ENCODE data around the gene FOXO1. TPM values are rescaled to one million over a fixed set of nuclear protein-coding genes. Genes with fewer than 3 reads are reported as not detected.

The FOXO1 gene
- total RNA-seq, 1 experiment from 2014 or later, result 12.2 TPM

DNA sequence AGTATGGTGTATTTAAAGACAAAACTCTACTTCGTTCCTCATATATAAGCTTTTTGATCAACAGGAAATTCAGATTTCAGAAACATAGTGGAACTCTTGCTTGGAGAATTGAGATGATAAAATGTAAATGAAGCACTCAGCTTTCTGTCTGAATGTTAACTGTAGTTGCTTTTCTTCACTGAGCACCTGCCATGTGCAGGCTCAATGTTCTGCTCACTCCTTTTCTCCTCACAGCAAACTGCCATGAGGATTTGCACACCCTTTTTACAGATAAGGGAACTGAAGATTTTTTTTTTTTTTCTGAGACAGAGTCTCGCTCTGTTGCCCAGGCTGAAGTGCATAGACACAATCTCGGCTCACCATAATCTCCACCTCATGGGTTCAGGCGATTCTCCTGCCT is 28.0 kb upstream of the FOXO1 start:
- peaks cover 0 to 4% of the 10 kb centered on the region in 2 experiments; a peak in 1 of 4 replicates for H3K4me1 ChIP-seq (ENCODE audit: control insufficient read depth in 1 of 2, insufficient read depth in 2 of 2, low read length in 2 of 2)
- H3K9ac ChIP-seq (ENCODE audit: low read length), result no peak overlapping the region
- no peak for DNase-seq (ENCODE audit: low read depth, low spot score)
- ChIA-PET CTCF (no interaction called here), POLR2A (interaction anchor here (0.6 kb wide), 1 partner anchor 84 kb away, joined by 3 read pairs; no protein-coding TSS in a partner anchor), RAD21 (ENCODE audit: low non-redundant PET in 1 of 2, low total read pairs in 2 of 2, uncharacterized antibody in 2 of 2, unreplicated experiment in 2 of 2) (no interaction called here)
- H4K20me1 ChIP-seq (ENCODE audit: insufficient read depth), result no peaks in the 10 kb centered on the region
- no peaks in the 10 kb centered on the region for H3K27me3 ChIP-seq (ENCODE audit: insufficient read depth, low read length)
- no TSS peak for BruUV-seq (replicated peaks)
- H3K4me3 ChIP-seq (replicated peaks in 1 of 2; ENCODE audit: low read depth in 1 of 2, low read length in 2 of 2), result no peak overlapping the region
- intact Hi-C loops (cut with micrococcal nuclease), result no loop called here
- TF ChIP-seq YY1 (IDR thresholded peaks at IDR 0.05; ENCODE audit: extremely low read depth, insufficient replicate concordance, low read depth, low read length), result no peak
- no peak for TF ChIP-seq TCF7L2 (IDR thresholded peaks at IDR 0.05; ENCODE audit: borderline replicate concordance, extremely low read depth, insufficient read depth, insufficient read length)
- H3K4me2 ChIP-seq (ENCODE audit: low read length), result no peak overlapping the region
- ATAC-seq, result no peak
- no peak overlapping the region for H2AFZ ChIP-seq (ENCODE audit: low read depth, low read length, poor library complexity, severe bottlenecking)
- no peaks in the 10 kb centered on the region for H3K36me3 ChIP-seq (ENCODE audit: control insufficient read depth in 1 of 2, insufficient read depth in 2 of 2, low read length in 2 of 2)
- no peaks in the 10 kb centered on the region for H3K9me2 ChIP-seq (ENCODE audit: insufficient read depth)
- H3K79me2 ChIP-seq (ENCODE audit: insufficient read depth, low read length), result no peaks in the 10 kb centered on the region
- no peak overlapping the region for H3K27ac ChIP-seq (ENCODE audit: low read depth, low read length)
- no peaks in the 10 kb centered on the region for H3K9me3 ChIP-seq (ENCODE audit: control insufficient read depth in 1 of 2, insufficient read depth in 1 of 2, low read depth in 1 of 2, low read length in 2 of 2)

DNA sequence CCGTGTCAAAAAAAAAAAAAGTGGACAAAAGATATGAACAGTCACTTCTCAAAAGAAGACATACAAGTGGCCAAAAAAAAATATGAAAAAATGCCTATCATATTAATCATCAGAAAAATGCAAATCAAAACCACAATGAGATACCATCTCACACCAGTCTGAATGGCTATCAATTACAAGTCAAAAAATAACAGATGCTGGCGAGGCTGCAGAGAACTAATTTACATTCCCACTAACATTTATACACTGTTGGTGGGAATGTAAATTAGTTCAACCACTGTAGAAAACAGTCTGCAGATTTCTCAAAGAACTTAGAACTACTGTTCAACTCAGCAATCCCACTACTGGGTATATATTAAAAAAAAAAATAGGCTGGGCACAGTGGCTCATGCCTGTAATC is 26.5 kb upstream of the FOXO1 start:
- Histone ChIP-seq H3K36me3 (ENCODE audit: control insufficient read depth in 1 of 2, insufficient read depth in 2 of 2, low read length in 2 of 2) (no peaks in the 10 kb centered on the region), H3K4me3 (replicated peaks in 1 of 2; ENCODE audit: low read depth in 1 of 2, low read length in 2 of 2) (no peak overlapping the region), H3K4me1 (ENCODE audit: control insufficient read depth in 1 of 2, insufficient read depth in 2 of 2, low read length in 2 of 2) (peaks cover 0 to 4% of the 10 kb centered on the region in 2 experiments; a peak in 1 of 4 replicates), H2AFZ (ENCODE audit: low read depth, low read length, poor library complexity, severe bottlenecking) (no peak overlapping the region), H4K20me1 (ENCODE audit: insufficient read depth) (no peaks in the 10 kb centered on the region), H3K9me2 (ENCODE audit: insufficient read depth) (no peaks in the 10 kb centered on the region), H3K27me3 (ENCODE audit: insufficient read depth, low read length) (no peaks in the 10 kb centered on the region), H3K4me2 (ENCODE audit: low read length) (no peak overlapping the region; the same call in 1 of the 2 replicates), H3K79me2 (ENCODE audit: insufficient read depth, low read length) (no peaks in the 10 kb centered on the region), H3K27ac (ENCODE audit: low read depth, low read length) (no peak overlapping the region), H3K9ac (ENCODE audit: low read length) (no peak overlapping the region), H3K9me3 (ENCODE audit: control insufficient read depth in 1 of 2, insufficient read depth in 1 of 2, low read depth in 1 of 2, low read length in 2 of 2) (no peaks in the 10 kb centered on the region)
- no TSS peak for BruUV-seq (replicated peaks)
- RAD21 ChIA-PET (ENCODE audit: low non-redundant PET in 1 of 2, low total read pairs in 2 of 2, uncharacterized antibody in 2 of 2, unreplicated experiment in 2 of 2), result no interaction called here
- no peak for ATAC-seq
- POLR2A ChIA-PET, result no interaction called here
- CTCF ChIA-PET, result no interaction called here
- TF ChIP-seq SIN3A (IDR thresholded peaks at IDR 0.05; ENCODE audit: low read depth) (no peak), ZFX (IDR thresholded peaks at IDR 0.05) (no peak), EZH2 (IDR thresholded peaks at IDR 0.05) (no peak), ATF3 (IDR thresholded peaks at IDR 0.05) (no peak), EZH2phosphoT487 (IDR thresholded peaks at IDR 0.05; ENCODE audit: borderline replicate concordance) (no peak), EGR1 (IDR thresholded peaks at IDR 0.05; ENCODE audit: low read depth) (no peak)
- TF ChIP-seq, protein P1, sequence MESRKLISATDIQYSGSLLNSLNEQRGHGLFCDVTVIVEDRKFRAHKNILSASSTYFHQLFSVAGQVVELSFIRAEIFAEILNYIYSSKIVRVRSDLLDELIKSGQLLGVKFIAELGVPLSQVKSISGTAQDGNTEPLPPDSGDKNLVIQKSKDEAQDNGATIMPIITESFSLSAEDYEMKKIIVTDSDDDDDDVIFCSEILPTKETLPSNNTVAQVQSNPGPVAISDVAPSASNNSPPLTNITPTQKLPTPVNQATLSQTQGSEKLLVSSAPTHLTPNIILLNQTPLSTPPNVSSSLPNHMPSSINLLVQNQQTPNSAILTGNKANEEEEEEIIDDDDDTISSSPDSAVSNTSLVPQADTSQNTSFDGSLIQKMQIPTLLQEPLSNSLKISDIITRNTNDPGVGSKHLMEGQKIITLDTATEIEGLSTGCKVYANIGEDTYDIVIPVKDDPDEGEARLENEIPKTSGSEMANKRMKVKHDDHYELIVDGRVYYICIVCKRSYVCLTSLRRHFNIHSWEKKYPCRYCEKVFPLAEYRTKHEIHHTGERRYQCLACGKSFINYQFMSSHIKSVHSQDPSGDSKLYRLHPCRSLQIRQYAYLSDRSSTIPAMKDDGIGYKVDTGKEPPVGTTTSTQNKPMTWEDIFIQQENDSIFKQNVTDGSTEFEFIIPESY (IDR thresholded peaks at IDR 0.05; ENCODE audit: extremely low read depth, insufficient replicate concordance, low read length), result no peak
- TF ChIP-seq, protein P2, sequence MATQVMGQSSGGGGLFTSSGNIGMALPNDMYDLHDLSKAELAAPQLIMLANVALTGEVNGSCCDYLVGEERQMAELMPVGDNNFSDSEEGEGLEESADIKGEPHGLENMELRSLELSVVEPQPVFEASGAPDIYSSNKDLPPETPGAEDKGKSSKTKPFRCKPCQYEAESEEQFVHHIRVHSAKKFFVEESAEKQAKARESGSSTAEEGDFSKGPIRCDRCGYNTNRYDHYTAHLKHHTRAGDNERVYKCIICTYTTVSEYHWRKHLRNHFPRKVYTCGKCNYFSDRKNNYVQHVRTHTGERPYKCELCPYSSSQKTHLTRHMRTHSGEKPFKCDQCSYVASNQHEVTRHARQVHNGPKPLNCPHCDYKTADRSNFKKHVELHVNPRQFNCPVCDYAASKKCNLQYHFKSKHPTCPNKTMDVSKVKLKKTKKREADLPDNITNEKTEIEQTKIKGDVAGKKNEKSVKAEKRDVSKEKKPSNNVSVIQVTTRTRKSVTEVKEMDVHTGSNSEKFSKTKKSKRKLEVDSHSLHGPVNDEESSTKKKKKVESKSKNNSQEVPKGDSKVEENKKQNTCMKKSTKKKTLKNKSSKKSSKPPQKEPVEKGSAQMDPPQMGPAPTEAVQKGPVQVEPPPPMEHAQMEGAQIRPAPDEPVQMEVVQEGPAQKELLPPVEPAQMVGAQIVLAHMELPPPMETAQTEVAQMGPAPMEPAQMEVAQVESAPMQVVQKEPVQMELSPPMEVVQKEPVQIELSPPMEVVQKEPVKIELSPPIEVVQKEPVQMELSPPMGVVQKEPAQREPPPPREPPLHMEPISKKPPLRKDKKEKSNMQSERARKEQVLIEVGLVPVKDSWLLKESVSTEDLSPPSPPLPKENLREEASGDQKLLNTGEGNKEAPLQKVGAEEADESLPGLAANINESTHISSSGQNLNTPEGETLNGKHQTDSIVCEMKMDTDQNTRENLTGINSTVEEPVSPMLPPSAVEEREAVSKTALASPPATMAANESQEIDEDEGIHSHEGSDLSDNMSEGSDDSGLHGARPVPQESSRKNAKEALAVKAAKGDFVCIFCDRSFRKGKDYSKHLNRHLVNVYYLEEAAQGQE (IDR thresholded peaks at IDR 0.05; ENCODE audit: low read depth), result no peak
- intact Hi-C loops (cut with micrococcal nuclease), result no loop called here
- DNase-seq (ENCODE audit: low read depth, low spot score), result no peak

Data from HCT116 (cell line).